GM19372 (cell line): ENCODE measurements around the gene HK1.

Experiments used
- ATAC-seq: cut with Tn5 transposase; IDR thresholded peaks from one replicate; pipeline ENCODE4 v1.9.1; 2021; ENCODE audit warnings: mild to moderate bottlenecking, low read depth, moderate library complexity; ENCODE audit not compliant: unreplicated experiment

The HK1 gene

DNA sequence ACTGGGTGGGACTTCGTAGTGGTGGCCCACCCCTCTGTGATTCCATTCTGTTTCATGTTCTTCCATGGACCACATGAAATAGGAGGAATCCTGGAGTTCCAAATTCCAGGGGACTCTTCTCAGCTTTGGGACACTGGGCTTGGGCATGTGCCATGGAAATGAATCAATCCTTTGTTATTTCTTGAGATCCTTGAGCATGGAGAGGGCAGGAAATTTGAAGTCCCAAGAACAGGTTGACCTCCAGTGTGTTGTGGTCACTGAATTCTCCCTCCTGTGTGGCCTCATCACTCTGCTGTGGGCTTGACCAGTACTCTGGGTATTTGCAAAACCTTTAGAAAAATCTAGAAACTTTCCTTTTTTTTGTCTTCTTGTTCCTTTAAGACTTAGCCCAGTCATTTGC is 115.7 kb downstream of the HK1 start:
- ATAC-seq = no peak

DNA sequence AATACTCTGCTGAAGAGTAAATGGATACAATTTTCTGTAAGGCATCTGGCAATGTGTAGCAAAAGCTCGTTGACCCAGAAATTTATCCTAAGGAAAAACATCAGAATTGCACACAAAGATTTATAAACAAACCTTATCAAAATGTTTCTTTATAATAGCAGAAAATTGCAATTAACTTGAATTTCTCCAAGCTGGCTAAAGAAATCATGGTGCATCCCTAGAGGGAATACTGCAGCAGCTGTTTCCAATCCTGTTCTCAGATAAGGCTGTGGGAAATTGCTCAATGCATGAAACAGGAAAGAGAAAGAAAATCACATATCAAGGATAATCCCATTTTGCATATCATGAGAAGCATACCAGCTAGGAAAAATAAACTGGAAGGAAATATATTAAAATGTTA is 119.7 kb downstream of the HK1 start:
- no peak for ATAC-seq

DNA sequence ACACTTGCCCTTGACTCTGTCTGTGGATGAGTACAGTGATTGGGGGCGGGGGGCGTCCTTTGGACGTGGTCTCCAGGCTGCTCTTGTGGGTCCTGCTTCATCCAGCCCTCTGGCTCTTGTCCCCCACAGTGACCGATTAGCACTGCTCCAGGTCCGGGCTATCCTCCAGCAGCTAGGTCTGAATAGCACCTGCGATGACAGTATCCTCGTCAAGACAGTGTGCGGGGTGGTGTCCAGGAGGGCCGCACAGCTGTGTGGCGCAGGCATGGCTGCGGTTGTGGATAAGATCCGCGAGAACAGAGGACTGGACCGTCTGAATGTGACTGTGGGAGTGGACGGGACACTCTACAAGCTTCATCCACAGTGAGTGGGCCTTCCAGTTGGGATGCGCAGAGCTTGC is 120.2 kb downstream of the HK1 start:
- ATAC-seq = no peak

DNA sequence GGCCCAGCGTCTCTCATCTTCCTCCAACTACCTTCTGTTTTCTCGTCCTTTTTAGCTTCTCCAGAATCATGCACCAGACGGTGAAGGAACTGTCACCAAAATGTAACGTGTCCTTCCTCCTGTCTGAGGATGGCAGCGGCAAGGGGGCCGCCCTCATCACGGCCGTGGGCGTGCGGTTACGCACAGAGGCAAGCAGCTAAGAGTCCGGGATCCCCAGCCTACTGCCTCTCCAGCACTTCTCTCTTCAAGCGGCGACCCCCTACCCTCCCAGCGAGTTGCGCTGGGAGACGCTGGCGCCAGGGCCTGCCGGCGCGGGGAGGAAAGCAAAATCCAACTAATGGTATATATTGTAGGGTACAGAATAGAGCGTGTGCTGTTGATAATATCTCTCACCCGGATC is 122.6 kb downstream of the HK1 start:
- no peak for ATAC-seq

DNA sequence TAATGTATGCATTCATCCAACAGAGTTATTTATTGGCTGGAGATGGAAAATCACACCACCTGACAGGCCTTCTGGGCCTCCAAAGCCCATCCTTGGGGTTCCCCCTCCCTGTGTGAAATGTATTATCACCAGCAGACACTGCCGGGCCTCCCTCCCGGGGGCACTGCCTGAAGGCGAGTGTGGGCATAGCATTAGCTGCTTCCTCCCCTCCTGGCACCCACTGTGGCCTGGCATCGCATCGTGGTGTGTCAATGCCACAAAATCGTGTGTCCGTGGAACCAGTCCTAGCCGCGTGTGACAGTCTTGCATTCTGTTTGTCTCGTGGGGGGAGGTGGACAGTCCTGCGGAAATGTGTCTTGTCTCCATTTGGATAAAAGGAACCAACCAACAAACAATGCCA is 123.1 kb downstream of the HK1 start:
- no peak for ATAC-seq

DNA sequence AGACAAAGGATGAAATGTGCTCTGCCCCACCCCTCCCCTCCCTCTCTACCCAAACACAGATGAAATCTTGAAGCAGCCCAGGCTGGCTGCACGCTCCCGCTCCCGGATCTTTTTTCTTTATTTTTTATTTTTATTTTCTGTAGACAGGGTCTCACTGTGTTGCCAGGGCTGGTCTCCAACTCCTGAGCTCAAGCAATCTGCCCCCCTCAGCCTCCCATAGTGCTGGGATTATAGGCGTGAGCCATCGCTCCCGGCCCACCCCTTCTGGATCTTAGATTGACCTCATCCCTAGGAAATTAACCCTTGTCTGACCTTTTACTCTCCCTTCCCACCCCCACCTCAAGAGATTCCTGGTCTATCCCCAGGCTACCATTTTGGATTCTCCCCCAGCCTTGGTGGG is 124.1 kb downstream of the HK1 start:
- ATAC-seq = no peak

DNA sequence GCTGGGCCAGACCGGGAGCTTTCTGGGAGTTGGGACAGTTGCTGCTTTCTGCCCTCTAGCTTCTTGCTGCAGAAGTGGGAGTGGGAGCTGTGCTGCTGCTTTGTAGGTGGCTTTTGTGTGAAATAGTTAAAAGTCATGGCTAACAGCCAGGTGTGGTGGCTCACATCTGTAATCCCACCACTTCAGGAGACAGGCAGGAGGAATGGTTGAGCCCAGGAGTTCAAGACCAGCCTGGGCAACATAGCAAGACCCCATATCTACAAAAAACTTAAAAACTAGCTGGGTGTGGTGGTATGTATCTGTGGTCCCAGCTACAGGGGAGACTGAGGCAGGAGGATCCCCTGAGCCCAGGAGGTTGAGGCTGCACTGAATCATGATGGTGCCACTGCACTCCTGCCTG is 124.8 kb downstream of the HK1 start:
- ATAC-seq = no peak

DNA sequence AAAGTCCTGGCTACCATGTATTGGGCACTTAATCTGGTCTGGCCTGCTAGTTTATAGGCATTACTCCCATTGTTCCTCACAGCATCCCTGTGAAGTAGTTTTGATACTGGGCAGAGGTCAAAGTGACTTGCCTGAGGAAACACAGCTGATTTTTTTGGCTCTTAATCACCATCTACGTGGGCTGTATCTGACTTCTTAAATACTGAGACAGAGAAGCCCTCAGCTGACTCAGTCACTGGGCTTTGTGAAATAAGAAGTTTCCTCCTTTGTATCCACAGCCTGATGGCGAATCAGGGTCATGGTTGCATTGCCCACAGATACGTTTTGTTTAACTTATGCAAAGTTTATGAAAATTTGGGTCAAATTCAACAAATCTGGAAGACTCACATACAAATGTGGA is 125.2 kb downstream of the HK1 start:
- no peak for ATAC-seq

DNA sequence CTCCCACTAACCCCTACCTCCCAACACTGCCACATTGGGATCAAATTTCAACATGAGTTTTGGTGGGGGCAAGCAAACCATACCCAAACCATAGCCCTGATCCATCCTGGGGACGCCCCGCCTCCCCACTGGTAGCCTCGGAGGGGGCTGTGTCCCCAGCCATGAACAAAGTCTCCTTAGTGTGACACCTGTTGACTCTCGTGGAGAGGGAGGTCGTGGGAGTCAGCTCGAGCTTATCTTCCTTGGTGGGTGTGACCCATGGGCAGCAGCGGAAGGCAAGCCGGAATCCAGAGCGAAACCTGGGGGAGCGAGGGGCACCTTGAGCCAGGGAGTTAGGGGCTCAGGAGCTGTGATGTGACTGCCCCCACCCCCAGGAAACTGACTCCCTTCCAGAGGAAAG is 126.5 kb downstream of the HK1 start:
- no peak for ATAC-seq

DNA sequence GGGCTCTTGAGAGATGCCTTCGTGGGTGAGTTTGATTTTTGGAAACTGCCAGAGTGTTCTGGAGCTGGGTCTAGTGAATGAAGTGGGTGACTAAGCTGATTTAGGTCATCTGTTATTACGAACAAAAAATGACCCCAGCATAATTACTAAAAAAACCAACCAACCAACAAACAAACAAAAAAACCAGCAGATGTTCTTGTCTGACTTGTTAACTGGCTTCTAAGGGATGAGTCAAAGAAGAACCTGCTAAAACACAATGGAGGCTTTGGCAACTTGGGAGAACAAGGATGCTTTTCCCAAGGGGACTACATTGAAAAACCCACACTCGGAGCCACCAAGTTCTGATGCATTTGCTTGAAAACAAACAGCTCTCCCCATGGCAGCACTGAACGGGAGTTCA is 126.9 kb downstream of the HK1 start:
- no peak for ATAC-seq

DNA sequence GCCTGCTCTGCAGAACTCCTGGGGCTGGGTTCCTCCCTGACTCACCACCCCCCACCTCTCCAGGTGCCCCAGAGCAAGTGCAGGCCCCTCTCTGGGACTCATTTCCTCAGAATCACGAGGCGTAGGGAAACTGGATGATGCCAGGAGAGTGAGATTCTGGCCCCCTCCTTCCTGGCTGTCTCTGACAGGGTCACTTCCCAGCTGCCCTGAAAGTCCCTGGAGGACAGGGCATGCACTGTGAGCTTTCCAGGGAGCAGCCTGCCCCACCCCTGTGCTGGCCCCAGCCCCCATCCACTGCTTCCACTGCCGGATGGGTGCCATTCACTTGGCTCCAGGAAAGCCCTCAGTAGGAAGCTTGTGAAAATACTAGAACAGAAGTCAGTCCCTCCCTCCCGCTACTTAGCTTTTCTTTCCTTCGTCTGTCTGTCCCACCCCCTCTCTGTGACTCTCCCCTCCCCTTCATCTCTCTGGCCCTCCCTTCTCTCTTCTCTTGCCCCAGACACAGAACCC is 128.1 kb downstream of the HK1 start:
- no peak for ATAC-seq

DNA sequence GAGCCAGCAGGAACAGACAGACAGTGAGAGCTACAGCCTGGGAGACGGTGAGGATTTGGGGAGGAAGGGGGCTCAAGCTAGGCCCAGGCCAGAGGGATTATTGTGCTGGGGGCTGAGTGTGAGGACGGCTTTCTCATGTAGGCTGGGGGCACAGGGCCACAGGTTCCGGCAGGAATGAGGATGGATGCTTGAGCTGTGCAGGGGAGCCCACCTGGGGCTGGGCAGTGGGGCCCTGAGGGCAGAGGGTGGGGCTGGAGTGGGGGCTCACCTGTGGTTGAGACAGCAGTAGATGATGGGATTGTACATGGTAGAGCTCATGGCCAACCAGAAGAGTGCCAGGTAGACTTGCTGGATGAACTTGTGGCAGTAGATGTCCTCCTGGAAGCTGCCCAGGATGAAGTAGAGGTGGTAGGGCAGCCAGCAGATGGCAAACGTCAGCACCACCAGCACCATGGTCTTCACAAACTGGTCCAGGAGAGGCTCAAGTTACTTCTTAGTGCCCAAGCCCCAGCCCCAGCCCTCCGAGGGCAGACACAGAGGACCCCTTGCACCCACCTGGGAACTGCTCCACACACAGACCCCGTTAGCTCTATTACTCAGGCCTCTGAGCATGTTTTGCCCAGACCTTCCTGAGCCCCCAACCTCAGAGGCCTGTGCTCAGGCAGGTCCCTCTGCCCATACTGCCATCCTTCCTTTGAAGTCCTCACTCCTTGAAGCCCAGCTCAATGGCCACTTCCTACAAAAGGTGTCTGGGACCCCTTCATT is 128.7 kb downstream of the HK1 start:
- ATAC-seq = no peak

DNA sequence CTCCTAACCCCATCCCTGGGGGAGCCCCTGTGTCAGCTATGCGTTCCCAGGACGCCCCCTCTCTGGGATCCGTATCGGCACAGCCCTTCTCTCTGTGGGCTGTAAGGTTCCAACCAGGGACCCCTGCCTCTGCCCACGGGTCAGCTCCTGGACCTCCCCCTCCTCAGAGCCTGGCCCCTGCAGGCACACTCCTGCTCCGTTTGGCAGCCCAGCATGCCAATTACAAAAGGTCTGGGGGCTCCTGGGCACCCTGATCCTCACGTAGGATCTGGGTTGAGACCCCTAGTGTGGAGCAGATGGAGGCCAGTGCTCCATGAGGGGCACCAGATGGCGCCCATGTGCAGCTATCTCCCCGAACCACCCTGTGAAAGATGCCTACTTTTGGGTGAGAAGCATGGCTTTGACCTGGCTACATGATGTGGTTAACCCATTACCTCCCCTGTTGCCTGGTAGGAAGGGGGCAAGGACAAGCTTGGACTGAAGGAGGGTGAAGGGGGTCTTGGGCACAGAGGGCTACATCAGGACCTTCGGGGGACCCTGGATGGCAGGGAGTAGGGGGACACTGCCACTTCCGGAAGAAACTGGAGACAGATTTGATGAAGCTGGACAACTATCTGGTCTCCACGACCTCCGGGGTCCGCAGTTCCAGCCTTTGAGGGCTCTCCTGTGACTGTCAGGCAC is 129.5 kb downstream of the HK1 start:
- no peak for ATAC-seq

DNA sequence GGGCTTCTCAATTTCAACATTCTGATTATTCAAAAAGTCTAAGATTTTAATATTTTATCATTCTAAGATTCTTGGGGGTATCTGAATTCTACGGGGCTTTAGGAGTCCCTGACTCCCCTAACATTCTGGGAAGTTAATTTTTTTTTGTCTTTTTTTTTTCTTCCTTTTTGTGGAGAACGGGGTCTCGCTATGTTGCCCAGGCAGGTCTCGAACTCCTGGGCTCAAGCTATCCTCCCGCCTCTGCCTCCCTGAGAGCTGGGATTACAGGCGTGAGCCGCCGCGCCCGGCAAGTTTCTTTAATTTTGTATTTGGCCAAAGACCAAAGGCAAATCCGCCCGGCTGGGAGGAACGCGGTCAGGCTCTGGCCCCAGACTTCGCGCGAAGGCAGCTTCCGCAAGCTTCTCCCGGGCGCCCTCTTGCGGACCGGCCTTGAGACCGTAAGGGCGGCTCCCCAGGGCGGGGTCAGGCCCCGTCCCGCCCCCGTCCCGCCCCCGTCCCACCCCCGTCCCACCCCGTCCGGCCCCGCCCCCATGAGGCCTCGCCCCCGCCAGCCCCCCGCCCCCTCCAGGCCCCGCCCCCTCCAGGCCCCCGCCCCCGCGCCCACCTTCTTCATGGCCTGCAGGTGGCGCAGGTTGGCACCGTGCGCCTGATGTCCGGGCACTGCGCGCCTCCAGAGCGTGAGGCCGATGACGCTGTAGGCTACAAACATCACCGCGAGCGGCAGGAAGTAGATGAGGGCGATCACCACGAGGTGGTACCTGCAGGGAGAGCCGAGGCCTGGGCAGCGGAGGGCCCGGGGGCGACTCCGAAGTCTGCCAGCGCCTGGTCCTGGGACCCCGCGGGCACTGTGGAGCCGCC is 130.3 kb downstream of the HK1 start:
- peak; percentile 88 for ATAC-seq

DNA sequence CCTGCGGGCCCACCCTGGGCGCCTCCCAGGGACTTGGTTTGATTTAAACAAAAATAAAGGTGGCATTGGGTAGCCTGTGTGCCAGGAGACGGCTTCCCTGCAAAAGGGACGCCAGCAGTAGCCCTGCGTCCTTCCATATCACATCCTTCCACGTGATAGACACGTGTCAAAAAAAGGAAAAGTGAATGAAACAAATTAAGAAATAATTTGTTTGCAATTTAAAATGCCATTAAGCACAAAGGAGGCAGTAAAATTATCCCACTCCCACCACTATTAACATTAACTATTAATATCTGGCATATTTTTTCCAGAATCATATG is 130.8 kb downstream of the HK1 start:
- ATAC-seq = no peak

DNA sequence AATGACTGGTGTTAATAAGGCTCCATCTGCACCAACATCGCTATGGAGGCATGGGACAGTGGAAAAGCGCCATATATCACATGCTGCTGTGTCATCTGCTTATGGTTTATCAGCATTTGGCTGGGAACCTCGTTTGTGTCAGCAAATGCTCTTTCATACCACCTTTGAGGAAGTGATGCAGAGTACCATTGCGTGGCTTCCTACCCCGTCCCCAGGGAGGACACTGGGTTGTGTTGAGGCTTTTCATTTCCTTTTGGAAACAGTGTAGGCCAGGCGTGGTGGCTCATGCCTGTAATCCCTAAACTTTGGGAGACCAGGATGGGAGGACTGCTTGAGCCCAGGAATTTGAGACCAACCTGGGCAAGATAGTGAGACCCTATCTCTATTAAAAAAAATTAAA is 131.7 kb downstream of the HK1 start:
- no peak for ATAC-seq

DNA sequence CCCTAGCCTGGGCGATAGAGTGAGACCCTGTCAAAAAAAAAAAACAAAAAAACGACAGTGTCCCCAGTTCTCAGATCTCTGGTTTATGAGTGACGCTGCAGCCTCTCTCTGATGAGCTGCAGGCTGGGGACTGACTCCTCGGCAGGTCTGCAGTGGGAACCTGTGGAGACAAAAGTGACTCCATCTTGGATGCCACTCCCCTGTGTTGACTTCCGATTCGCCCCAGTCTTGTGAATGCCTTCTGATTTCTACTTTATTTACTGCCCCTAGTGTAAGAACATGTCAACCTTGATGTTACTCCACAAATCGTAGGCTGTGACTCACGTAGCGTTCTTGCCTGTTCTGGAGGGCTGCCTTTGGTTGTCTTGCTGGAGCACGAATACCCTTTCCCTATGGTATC is 132.2 kb downstream of the HK1 start:
- ATAC-seq = no peak

DNA sequence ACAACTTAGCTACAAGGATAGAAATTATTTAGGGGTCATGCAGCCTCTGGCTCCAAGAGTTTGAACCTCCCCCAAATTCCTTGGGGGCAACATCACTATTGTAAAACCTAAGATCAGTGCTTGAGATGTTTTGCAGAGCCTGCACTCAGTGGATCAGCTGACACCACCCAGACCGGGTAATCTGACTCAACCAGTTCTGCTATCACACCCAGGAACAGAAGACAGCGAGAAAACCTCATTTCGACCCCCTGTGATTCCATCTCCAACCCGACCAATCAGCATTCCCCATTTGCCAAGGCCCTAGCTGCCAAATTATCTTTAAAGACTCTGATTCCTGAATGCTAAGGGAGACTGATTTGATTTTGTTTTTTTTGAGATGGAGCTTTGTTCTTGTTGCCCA is 133.2 kb downstream of the HK1 start:
- no peak for ATAC-seq

DNA sequence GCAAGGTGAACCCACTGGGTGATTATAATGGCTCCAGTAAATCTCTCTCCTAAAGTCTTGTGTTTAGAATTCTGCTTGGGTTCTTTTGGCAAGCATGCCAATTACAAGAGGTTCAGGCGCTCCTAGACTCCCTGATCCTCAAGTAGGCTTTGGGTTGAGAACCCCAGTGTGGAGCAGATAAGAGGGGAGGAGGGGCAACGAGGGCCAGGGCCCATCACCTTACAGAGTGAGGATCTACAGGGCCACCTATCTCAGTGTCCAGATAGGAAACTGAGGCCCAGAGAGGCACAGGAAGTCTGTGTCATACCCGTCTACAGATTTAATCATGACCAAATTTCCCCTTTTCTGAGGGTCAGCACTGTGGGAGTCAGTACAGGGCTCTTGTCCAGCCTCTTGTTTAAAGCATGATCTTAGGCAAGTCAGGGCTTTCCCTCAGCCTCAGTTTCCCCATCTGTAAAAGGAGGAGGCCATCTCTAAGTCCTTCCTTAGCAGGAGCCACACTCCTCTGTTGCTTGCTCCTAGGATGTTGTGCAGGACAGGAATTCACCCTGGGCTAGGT is 134.0 kb downstream of the HK1 start:
- no peak for ATAC-seq

DNA sequence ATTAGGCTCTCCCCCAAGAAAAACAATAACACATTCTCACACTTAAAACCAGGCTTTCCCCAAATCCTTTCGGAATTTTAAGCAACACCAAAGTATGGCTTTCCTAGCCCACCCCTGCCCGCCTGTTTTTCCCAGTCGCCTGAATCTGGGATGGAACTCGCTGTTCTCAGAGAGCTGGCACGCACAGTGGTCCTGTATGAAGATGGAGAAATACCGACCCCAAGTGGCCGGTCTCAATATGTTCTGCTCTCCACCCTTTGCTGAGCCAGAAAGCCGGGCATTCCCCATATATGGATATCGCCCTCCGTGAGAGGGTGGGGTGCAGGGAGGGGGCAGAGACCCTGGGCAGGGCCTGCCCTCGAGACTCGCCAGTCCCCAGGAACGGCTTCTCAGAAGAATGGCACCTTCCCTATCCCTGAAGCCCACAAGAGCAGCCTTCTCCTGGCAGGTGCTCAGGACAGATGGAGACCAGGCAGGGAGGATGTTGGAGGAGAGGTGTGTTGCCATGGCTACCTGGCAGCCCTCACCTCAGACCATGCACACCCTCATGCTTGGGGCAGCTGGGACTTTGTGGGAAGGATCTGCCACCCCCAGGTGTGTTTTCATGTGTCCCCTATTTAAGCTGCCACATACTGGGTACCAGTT is 135.0 kb downstream of the HK1 start:
- no peak for ATAC-seq
